ENCODE data around the gene PRPF40B. TPM values are rescaled to one million over a fixed set of nuclear protein-coding genes. Genes with fewer than 3 reads are reported as not detected.
A peak's percentile ranks its signal among the peaks of the same experiment; 100 is the strongest.

PRPF40B gene
- polyA plus RNA-seq (2012; ENCODE audit: low read depth, missing spikeins), result 6.6 TPM

DNA sequence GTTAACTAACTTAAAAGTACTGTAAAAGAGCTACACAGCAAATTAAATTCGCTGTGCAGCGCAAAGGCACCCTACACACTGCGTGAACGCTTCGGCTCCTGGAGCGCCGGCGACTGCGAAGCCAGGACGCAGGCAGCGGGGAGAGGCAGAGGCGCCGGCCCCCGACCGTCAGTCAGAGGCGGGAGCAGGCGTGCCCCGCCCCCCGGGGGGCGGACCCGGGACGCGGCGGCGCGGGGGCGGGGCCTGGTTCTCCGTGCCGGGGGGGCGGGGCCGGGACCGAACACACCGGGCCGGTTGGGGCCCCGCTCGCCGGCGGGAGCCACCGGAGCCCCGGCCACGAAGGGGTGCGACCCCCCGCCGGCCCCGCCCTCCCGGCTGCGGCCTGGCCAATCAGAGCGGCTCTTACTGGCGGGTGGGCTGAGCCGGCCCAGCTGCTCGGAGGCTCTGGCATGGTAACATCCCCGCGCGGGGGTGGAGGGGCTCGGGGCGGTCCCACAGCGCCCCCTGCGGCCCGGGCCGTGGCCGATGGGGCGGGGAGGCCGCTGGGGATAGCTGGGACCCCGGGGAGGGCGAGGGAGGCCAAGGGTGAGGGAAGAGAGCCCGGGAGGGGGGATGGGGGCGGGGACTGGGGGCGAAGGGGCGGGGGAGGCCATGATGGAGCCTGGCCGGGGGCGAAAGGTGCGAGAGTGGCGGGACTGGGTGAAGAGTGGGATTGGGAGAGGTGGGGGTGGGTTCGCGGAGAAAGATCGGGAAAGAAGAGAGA, at the start of gene PRPF40B:
Gene PRPF40B, plus strand, starts transcription at position 420 of the 763 bp plus-strand sequence. Its CDS starts 30 bp downstream, at position 450.
- DNase-seq (ENCODE audit: insufficient read length, low spot score) (peak; percentile 96), FAIRE-seq (peak; percentile 87)
- peak; percentile 90 for TF ChIP-seq POLR2A (IDR thresholded peaks at IDR 0.05; ENCODE audit: low read depth, low read length)
- no peak for TF ChIP-seq SPI1 (IDR thresholded peaks at IDR 0.05; ENCODE audit: low read depth, low read length)
- TF ChIP-seq PAX5 (IDR thresholded peaks at IDR 0.05; ENCODE audit: insufficient read depth, low read length, severe bottlenecking), result peak; percentile 5
- 0 out of 2 replicates have a peak, but pooled peaks have one; percentile 31 for TF ChIP-seq POU2F2 (IDR thresholded peaks at IDR 0.05; ENCODE audit: low read depth, low read length)
- peak; percentile 70; the same call in 1 of the 2 replicates for TF ChIP-seq TAF1 (IDR thresholded peaks at IDR 0.05; ENCODE audit: low read depth, low read length)
- peak; percentile 93 for TF ChIP-seq POLR2AphosphoS5 (IDR thresholded peaks at IDR 0.05; ENCODE audit: low read depth, low read length)

DNA sequence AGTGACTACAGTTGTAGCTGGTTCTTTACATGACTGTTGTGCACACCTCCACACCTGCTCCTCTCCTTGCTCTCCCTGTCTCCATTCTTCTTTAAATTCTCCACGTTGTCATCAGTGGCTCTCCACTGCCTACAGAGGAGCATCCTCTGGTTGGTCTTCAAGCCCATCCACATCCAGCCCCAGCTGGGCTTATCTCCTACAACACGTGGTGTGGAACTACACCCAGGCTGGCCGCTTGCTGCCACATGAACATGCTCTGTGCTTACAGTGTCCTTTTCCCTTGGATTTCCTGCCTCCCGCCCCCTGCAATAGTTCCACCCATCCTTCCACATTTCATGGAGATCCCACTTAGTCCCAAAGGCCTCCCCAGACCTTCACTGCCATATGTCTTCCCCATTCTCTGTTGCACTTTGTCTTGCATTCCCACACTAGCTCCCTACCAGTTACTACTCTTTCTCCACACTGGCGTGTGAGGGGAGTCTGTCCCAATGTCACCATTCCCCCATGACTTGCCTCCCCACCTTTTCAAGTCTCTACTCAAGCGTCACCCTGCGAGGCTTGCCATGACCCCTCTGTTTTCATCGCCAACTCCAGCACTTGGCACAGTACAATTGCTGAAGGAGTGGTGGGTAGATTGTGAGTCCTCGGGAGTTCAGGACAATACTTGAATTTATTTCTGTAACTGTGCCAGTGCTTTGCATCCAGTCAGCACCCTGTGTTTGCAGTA, 45.6 kb upstream of the PRPF40B start:
- FAIRE-seq (no peak), DNase-seq (ENCODE audit: insufficient read length, low spot score) (no peak)
- TF ChIP-seq TAF1 (IDR thresholded peaks at IDR 0.05; ENCODE audit: low read depth, low read length), result no peak
- no peak for TF ChIP-seq POU2F2 (IDR thresholded peaks at IDR 0.05; ENCODE audit: low read depth, low read length)
- no peak for TF ChIP-seq POLR2AphosphoS5 (IDR thresholded peaks at IDR 0.05; ENCODE audit: low read depth, low read length)
- TF ChIP-seq SPI1 (IDR thresholded peaks at IDR 0.05; ENCODE audit: low read depth, low read length), result no peak
- no peak for TF ChIP-seq POLR2A (IDR thresholded peaks at IDR 0.05; ENCODE audit: low read depth, low read length)
- no peak for TF ChIP-seq PAX5 (IDR thresholded peaks at IDR 0.05; ENCODE audit: insufficient read depth, low read length, severe bottlenecking)

DNA sequence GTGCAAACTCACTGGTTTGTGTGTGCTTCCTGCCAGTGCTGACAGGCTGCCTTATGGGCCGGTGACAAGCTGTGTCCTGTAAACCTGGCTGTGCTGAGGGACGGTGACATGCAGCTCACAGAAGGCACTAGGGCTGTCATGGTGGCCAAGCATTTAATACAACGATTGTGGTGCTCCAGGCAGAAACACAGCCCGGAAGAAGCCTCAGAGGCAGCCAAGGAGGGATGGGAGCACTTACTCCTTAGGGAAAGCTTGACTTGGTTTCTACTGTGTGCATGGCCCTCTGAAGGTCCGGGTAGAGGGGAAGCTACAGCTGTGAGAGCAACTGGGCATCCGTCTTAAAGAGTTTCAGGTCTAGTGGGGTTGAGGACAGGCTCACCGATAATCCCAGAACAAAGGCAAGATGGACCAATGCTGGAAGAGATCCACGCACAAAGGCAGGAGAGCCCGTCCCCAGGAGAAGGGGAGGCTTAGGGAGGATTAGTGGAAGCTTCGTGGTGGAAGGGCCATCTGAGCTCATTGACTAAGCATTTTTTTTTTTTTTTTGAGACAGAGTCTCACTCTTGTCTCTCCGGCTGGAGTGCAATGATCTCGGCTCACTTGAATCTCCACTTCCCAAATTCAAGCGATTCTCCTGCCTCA, 44.8 kb upstream of the PRPF40B start:
- FAIRE-seq (no peak), DNase-seq (ENCODE audit: insufficient read length, low spot score) (no peak)
- no peak for TF ChIP-seq POU2F2 (IDR thresholded peaks at IDR 0.05; ENCODE audit: low read depth, low read length)

- DNase-seq (ENCODE audit: insufficient read length, low spot score), result peak; percentile 54
- TF ChIP-seq TAF1 (IDR thresholded peaks at IDR 0.05; ENCODE audit: low read depth, low read length), result no peak
- TF ChIP-seq POU2F2 (IDR thresholded peaks at IDR 0.05; ENCODE audit: low read depth, low read length), result peak; percentile 17; the same call in 1 of the 2 replicates
- FAIRE-seq, result peak; percentile 33
Observed at GRCh38 chr12:49580572-49581535, 42.5 kb upstream of the PRPF40B start.

DNA sequence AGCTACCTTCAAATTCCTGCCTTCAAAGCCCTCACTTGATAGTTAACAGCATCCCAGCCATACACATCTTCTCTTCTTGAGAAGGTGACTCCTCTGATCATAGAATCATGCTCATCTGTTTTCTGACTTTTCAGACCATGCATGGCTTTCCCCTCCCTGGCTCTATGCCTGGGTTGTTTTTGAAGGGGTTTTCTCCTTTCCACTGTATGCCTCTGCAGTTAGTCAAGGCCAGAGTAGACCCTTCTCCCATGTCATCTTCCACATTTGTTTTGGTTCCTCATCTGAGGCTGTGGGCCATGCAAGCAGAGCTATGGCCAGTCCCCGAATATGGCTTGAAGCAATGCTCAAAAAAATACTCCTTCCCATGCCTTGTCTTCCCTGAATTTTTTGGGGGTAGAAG, 41.2 kb upstream of the PRPF40B start:
- peak; percentile 78 for FAIRE-seq
- no peak for DNase-seq (ENCODE audit: insufficient read length, low spot score)
- TF ChIP-seq POLR2AphosphoS5 (IDR thresholded peaks at IDR 0.05; ENCODE audit: low read depth, low read length) (no peak), PAX5 (IDR thresholded peaks at IDR 0.05; ENCODE audit: insufficient read depth, low read length, severe bottlenecking) (no peak), SPI1 (IDR thresholded peaks at IDR 0.05; ENCODE audit: low read depth, low read length) (no peak), TAF1 (IDR thresholded peaks at IDR 0.05; ENCODE audit: low read depth, low read length) (no peak), POLR2A (IDR thresholded peaks at IDR 0.05; ENCODE audit: low read depth, low read length) (no peak), POU2F2 (IDR thresholded peaks at IDR 0.05; ENCODE audit: low read depth, low read length) (no peak)

GRCh38 chr12:49582850-49583249, 40.5 kb upstream of the PRPF40B start:
- TF ChIP-seq SPI1 (IDR thresholded peaks at IDR 0.05; ENCODE audit: low read depth, low read length), result no peak
- TF ChIP-seq POLR2AphosphoS5 (IDR thresholded peaks at IDR 0.05; ENCODE audit: low read depth, low read length), result no peak
- no peak for TF ChIP-seq TAF1 (IDR thresholded peaks at IDR 0.05; ENCODE audit: low read depth, low read length)
- TF ChIP-seq POLR2A (IDR thresholded peaks at IDR 0.05; ENCODE audit: low read depth, low read length), result no peak
- TF ChIP-seq POU2F2 (IDR thresholded peaks at IDR 0.05; ENCODE audit: low read depth, low read length), result no peak
- TF ChIP-seq PAX5 (IDR thresholded peaks at IDR 0.05; ENCODE audit: insufficient read depth, low read length, severe bottlenecking), result no peak
- no peak for DNase-seq (ENCODE audit: insufficient read length, low spot score)
- no peak for FAIRE-seq

DNA sequence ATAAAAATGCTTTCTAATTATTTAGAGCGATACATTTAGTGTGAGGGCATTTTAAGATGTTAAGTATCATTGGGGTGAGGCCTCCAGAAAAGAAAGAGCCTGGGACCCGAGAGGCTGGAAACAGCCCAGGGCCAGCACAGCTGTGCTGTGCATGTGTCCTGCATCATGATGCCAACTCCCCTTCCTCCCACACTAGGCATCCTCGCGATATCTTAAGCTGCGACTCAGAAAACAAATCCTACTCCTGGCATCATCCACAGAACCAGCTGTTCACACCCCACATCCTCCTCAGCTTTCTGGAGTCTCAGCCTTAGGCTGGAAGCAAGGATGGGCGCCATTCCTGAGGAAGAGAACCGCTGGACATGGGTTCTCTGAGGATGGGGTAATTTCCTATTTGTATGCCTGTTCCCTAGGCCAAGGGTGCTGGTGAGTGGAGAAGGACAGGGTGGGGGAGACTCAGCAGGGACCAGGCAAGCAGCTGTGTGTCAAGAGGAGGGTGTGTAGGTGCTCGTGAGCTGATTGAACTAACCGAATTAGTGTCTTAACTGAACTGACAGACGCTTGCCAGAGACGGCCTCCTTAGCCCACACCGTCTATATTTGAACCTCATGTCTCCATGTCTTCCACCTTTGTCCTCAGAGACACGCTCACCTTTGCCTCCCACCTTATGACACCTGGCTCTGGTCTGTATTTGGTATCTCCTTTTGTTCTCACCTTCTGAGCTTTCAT, 39.8 kb upstream of the PRPF40B start:
- FAIRE-seq, result no peak
- no peak for DNase-seq (ENCODE audit: insufficient read length, low spot score)

GRCh38 chr12:49584591-49584990, 38.8 kb upstream of the PRPF40B start:
- DNase-seq (ENCODE audit: insufficient read length, low spot score), result no peak
- no peak for FAIRE-seq
- TF ChIP-seq POU2F2 (IDR thresholded peaks at IDR 0.05; ENCODE audit: low read depth, low read length) (no peak), POLR2A (IDR thresholded peaks at IDR 0.05; ENCODE audit: low read depth, low read length) (no peak), SPI1 (IDR thresholded peaks at IDR 0.05; ENCODE audit: low read depth, low read length) (no peak), POLR2AphosphoS5 (IDR thresholded peaks at IDR 0.05; ENCODE audit: low read depth, low read length) (no peak), TAF1 (IDR thresholded peaks at IDR 0.05; ENCODE audit: low read depth, low read length) (no peak), PAX5 (IDR thresholded peaks at IDR 0.05; ENCODE audit: insufficient read depth, low read length, severe bottlenecking) (no peak)

More for the DNA sequence above, 39.8 kb upstream of the PRPF40B start:
- TF ChIP-seq POLR2AphosphoS5 (IDR thresholded peaks at IDR 0.05; ENCODE audit: low read depth, low read length) (no peak), POU2F2 (IDR thresholded peaks at IDR 0.05; ENCODE audit: low read depth, low read length) (no peak), TAF1 (IDR thresholded peaks at IDR 0.05; ENCODE audit: low read depth, low read length) (no peak), SPI1 (IDR thresholded peaks at IDR 0.05; ENCODE audit: low read depth, low read length) (no peak), PAX5 (IDR thresholded peaks at IDR 0.05; ENCODE audit: insufficient read depth, low read length, severe bottlenecking) (no peak), POLR2A (IDR thresholded peaks at IDR 0.05; ENCODE audit: low read depth, low read length) (no peak)

Measured in GM12891 (cell line).